ENCODE data around the gene NTN5. TPM values are rescaled to one million over a fixed set of nuclear protein-coding genes. Genes with fewer than 3 reads are reported as not detected.

The NTN5 gene
- total and polyA plus RNA-seq, 9 of the 15 experiments (the other 6 are each of a cell fraction or from before 2014, with no cell fraction given), result not detected

DNA sequence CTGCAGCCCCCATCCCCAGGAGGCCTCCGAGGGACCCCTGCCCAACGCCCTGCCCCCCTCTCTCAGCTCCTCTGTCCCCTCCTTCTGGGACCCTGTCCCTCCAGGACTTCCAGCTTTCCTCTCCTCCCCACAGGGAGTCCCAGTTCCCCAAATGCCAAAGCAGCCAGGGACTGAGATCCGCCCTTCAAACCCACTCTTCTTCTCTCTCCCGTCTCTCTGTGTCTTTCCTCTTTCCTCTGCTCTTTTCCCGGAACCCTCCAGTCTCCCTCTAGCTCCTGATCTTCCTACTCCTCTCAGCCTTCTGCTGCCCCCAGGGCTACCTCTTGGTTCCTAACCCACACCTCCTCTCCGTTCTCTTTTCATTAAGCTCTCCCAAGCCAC, 27.2 kb downstream of the NTN5 start:
- DNase-seq (ENCODE audit: extremely low read depth in 1 of 4, low spot score in 3 of 4) (no peak), FAIRE-seq (no peak), ATAC-seq (peak; percentile 1)
- peak overlapping the region; percentile 27; the same call in 2 of the 3 replicates for H3K27ac ChIP-seq (ENCODE audit: extremely low read depth, low read depth, low read length)
- peak overlapping the region; percentile 95 for H2AFZ ChIP-seq (ENCODE audit: low read depth, low read length)
- H4K20me1 ChIP-seq (replicated peaks; ENCODE audit: control insufficient read depth, insufficient read depth, low read length), result no peaks in the 10 kb centered on the region
- no peaks in the 10 kb centered on the region for H3K9me1 ChIP-seq (ENCODE audit: control insufficient read depth, insufficient read depth, low read length)
- H3K27me3 ChIP-seq (ENCODE audit: control insufficient read depth in 2 of 2, insufficient read depth in 2 of 2, low read length in 2 of 2), result no peaks in the 10 kb centered on the region
- in situ Hi-C loops (cut with MboI), result loop anchor here (5.0 to 10.0 kb wide), 3 partner anchors 97 to 329 kb away; partner anchors contain the start of gene RASIP1
- H3K4me3 ChIP-seq, result peak overlapping the region; percentile 56
- H3K9ac ChIP-seq (ENCODE audit: insufficient read depth in 1 of 2, low read depth in 2 of 2, low read length in 2 of 2), result peak overlapping the region; percentile 43 to 87
- WGBS (ENCODE audit: insufficient coverage, low coverage, missing lambda C conversion rate), result 7% methylated on average over 4 of the region's 6 CpGs
- peak overlapping the region; percentile 84 for H3K4me2 ChIP-seq (ENCODE audit: insufficient read depth, low read length)
- ChIA-PET POLR2A (interaction anchor here (0.6 to 1.3 kb wide), 8 partner anchors 11 to 231 kb away, joined by 3 to 7 read pairs (median 4); partner anchors contain the start of gene PPP1R15A), CTCF (ENCODE audit: low intra/inter-chr PET ratio) (interaction anchor here (0.9 to 2.2 kb wide), 3 partner anchors 93 to 191 kb away, joined by 5 to 16 read pairs (median 6); no protein-coding TSS in a partner anchor)
- intact Hi-C loops (cut with micrococcal nuclease), result loop anchor here (5.0 kb wide), 1 partner anchor 92 kb away; no protein-coding TSS in a partner anchor
- H3K36me3 ChIP-seq (ENCODE audit: control insufficient read depth, insufficient read depth, low read length), result no peaks in the 10 kb centered on the region
- H3K79me2 ChIP-seq (ENCODE audit: control insufficient read depth, insufficient read depth, low read length), result no peaks in the 10 kb centered on the region
- H3K9me3 ChIP-seq (replicated peaks; ENCODE audit: control insufficient read depth, insufficient read depth, low read depth, low read length), result no peaks in the 10 kb centered on the region
- H3K4me1 ChIP-seq (replicated peaks in 1 of 2; ENCODE audit: control insufficient read depth in 2 of 2, insufficient read depth in 2 of 2, low read length in 2 of 2), result peaks cover 21 to 37% of the 10 kb centered on the region in 2 experiments; a peak in 4 of 5 replicates
- BruUV-seq (replicated peaks), result TSS peak; percentile 94
- no peak for TF ChIP-seq CXXC5 (CRISPR knock-in tag; IDR thresholded peaks at IDR 0.05)
- TF ChIP-seq, protein P1, sequence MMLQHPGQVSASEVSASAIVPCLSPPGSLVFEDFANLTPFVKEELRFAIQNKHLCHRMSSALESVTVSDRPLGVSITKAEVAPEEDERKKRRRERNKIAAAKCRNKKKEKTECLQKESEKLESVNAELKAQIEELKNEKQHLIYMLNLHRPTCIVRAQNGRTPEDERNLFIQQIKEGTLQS (IDR thresholded peaks at IDR 0.05), result no peak
- TF ChIP-seq, protein P1 (CRISPR knock-in tag; conservative IDR thresholded peaks at IDR 0.05), result no peak
- no peak for TF ChIP-seq STAT5A (IDR thresholded peaks at IDR 0.05; ENCODE audit: borderline replicate concordance, low read length)
- no peak for TF ChIP-seq ESRRA (IDR thresholded peaks at IDR 0.05; ENCODE audit: borderline replicate concordance, low read depth)
- TF ChIP-seq, protein P2, sequence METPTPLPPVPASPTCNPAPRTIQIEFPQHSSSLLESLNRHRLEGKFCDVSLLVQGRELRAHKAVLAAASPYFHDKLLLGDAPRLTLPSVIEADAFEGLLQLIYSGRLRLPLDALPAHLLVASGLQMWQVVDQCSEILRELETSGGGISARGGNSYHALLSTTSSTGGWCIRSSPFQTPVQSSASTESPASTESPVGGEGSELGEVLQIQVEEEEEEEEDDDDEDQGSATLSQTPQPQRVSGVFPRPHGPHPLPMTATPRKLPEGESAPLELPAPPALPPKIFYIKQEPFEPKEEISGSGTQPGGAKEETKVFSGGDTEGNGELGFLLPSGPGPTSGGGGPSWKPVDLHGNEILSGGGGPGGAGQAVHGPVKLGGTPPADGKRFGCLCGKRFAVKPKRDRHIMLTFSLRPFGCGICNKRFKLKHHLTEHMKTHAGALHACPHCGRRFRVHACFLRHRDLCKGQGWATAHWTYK (CRISPR knock-in tag; IDR thresholded peaks at IDR 0.05), result no peak
- no peak for TF ChIP-seq ARHGAP35 (IDR thresholded peaks at IDR 0.05; ENCODE audit: partially characterized antibody)
- TF ChIP-seq CBFB (CRISPR knock-in tag; IDR thresholded peaks at IDR 0.05), result no peak
- TF ChIP-seq, protein P3, sequence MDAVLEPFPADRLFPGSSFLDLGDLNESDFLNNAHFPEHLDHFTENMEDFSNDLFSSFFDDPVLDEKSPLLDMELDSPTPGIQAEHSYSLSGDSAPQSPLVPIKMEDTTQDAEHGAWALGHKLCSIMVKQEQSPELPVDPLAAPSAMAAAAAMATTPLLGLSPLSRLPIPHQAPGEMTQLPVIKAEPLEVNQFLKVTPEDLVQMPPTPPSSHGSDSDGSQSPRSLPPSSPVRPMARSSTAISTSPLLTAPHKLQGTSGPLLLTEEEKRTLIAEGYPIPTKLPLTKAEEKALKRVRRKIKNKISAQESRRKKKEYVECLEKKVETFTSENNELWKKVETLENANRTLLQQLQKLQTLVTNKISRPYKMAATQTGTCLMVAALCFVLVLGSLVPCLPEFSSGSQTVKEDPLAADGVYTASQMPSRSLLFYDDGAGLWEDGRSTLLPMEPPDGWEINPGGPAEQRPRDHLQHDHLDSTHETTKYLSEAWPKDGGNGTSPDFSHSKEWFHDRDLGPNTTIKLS (IDR thresholded peaks at IDR 0.05; ENCODE audit: borderline replicate concordance, low read depth), result no peak
- TF ChIP-seq, protein P4, sequence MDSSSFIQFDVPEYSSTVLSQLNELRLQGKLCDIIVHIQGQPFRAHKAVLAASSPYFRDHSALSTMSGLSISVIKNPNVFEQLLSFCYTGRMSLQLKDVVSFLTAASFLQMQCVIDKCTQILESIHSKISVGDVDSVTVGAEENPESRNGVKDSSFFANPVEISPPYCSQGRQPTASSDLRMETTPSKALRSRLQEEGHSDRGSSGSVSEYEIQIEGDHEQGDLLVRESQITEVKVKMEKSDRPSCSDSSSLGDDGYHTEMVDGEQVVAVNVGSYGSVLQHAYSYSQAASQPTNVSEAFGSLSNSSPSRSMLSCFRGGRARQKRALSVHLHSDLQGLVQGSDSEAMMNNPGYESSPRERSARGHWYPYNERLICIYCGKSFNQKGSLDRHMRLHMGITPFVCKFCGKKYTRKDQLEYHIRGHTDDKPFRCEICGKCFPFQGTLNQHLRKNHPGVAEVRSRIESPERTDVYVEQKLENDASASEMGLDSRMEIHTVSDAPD (CRISPR knock-in tag; IDR thresholded peaks at IDR 0.05), result no peak
- no peak for TF ChIP-seq HEY1 (CRISPR knock-in tag; IDR thresholded peaks at IDR 0.05; ENCODE audit: borderline replicate concordance)
- TF ChIP-seq L3MBTL2 (IDR thresholded peaks at IDR 0.05), result no peak
- no peak for TF ChIP-seq GTF2E2 (tag; IDR thresholded peaks at IDR 0.05)
- TF ChIP-seq ZNF146 (CRISPR knock-in tag; IDR thresholded peaks at IDR 0.05; ENCODE audit: unreplicated experiment), result no peak
- TF ChIP-seq, protein P5, sequence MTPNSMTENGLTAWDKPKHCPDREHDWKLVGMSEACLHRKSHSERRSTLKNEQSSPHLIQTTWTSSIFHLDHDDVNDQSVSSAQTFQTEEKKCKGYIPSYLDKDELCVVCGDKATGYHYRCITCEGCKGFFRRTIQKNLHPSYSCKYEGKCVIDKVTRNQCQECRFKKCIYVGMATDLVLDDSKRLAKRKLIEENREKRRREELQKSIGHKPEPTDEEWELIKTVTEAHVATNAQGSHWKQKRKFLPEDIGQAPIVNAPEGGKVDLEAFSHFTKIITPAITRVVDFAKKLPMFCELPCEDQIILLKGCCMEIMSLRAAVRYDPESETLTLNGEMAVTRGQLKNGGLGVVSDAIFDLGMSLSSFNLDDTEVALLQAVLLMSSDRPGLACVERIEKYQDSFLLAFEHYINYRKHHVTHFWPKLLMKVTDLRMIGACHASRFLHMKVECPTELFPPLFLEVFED (CRISPR knock-in tag; conservative IDR thresholded peaks at IDR 0.05), result peak; percentile 75; the same call in 1 of the 2 replicates
- TF ChIP-seq GATAD2B (IDR thresholded peaks at IDR 0.05; ENCODE audit: borderline replicate concordance), result no peak
- no peak for TF ChIP-seq MTA2 (IDR thresholded peaks at IDR 0.05; ENCODE audit: low read depth)
